ENCODE data around the gene PCDHB8. TPM values are rescaled to one million over a fixed set of nuclear protein-coding genes. Genes with fewer than 3 reads are reported as not detected.
"Not testable (repeated sequence)": the region's sequence is repeated elsewhere in the genome, so short reads cannot be mapped to it uniquely, and the experiment has no call there.

PCDHB8 gene
- total RNA-seq, 4 donors from 2014 or later = 0.16 to 0.20 TPM; not detected in 2

DNA sequence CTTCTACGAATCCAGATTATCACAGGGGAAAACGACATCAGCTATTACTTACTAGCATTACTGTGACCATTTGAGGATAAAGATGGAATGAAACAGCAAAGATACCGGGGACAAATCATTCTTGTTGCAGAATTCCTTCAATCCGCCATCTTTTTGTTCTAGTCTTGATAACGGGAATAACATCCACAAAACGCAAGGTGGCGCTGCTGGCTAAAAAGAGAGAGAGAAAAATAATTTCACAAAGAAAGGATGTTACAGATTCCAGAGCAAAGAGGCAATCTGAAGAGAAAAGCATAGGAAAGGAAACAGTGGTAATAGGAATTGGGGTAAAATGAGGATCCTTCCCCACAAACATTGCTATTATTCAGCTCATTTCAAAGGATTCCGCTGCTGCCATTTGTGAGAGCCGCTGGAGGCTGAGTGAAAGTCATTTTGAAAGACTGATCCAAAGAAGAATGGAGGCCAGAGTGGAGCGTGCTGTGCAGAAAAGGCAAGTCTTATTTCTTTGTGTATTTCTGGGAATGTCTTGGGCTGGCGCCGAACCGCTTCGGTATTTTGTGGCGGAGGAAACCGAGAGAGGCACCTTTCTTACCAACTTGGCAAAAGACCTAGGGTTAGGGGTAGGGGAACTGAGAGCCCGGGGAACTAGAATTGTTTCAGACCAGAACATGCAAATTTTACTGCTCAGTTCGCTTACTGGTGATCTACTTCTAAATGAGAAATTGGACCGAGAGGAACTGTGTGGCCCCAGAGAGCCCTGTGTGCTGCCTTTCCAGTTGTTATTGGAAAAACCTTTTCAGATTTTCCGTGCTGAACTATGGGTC, 5.0 kb upstream of the PCDHB8 start, which contains the start of gene PCDHB7:
TSS of gene PCDHB7 (plus strand) at position 264 of the 824 bp plus-strand sequence. CDS start at position 456, 192 bp downstream.
- H3K27me3 ChIP-seq = peaks cover 5 to 31% (median 21%) of the 10 kb centered on the region in 3 donors
- peaks cover 0 to 14% (median 7%) of the 10 kb centered on the region in 3 donors for H3K9me3 ChIP-seq
- in situ Hi-C loops (cut with MboI; ENCODE audit: low sequenced_read_pairs in 4 of 4) = no loop called here
- H3K36me3 ChIP-seq = no peaks in the 10 kb centered on the region
- intact Hi-C loops (cut with DNase I; ENCODE audit: low total_unique reads) = no loop called here
- no peaks in the 10 kb centered on the region for H3K4me1 ChIP-seq
- TF ChIP-seq, protein P1, sequence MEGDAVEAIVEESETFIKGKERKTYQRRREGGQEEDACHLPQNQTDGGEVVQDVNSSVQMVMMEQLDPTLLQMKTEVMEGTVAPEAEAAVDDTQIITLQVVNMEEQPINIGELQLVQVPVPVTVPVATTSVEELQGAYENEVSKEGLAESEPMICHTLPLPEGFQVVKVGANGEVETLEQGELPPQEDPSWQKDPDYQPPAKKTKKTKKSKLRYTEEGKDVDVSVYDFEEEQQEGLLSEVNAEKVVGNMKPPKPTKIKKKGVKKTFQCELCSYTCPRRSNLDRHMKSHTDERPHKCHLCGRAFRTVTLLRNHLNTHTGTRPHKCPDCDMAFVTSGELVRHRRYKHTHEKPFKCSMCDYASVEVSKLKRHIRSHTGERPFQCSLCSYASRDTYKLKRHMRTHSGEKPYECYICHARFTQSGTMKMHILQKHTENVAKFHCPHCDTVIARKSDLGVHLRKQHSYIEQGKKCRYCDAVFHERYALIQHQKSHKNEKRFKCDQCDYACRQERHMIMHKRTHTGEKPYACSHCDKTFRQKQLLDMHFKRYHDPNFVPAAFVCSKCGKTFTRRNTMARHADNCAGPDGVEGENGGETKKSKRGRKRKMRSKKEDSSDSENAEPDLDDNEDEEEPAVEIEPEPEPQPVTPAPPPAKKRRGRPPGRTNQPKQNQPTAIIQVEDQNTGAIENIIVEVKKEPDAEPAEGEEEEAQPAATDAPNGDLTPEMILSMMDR (IDR thresholded peaks at IDR 0.05 in 4 of 5, conservative IDR thresholded peaks at IDR 0.05 in 1 of 5) = peak in 1 of 5 experiments; percentile 33
- TF ChIP-seq POLR2A (IDR thresholded peaks at IDR 0.05) = no peak
- DNase-seq (no peak), ATAC-seq (no peak)
- peak within 1 kb of the TSS in 1 of 4 donors; percentile 5 for H3K4me3 ChIP-seq
- H3K27ac ChIP-seq = no peak within 1 kb of the TSS

DNA sequence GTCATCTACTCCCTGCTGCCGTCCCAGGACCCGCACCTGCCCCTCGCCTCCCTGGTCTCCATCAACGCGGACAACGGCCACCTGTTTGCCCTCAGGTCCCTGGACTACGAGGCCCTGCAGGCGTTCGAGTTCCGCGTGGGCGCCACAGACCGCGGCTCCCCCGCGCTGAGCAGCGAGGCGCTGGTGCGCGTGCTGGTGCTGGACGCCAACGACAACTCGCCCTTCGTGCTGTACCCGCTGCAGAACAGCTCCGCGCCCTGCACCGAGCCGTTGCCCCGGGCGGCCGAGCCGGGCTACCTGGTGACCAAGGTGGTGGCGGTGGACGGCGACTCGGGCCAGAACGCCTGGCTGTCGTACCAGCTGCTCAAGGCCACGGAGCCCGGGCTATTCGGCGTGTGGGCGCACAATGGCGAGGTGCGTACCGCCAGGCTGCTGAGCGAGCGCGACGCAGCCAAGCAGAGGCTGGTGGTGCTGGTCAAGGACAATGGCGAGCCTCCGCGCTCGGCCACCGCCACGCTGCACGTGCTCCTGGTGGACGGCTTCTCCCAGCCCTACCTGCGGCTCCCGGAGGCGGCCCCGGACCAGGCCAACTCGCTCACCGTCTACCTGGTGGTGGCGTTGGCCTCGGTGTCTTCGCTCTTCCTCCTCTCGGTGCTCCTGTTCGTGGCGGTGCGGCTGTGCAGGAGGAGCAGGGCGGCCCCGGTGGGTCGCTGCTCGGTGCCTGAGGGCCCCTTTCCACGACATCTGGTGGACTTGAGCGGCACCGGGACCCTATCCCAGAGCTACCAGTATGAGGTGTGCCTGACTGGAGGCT, 3.1 kb upstream of the PCDHB8 start:
- H3K4me3 ChIP-seq; in situ Hi-C loops (cut with MboI; ENCODE audit: low sequenced_read_pairs in 4 of 4); DNase-seq; H3K4me1 ChIP-seq; H3K36me3 ChIP-seq; H3K27ac ChIP-seq; intact Hi-C loops (cut with DNase I; ENCODE audit: low total_unique reads); ATAC-seq: not testable (repeated sequence)
- Histone ChIP-seq H3K9me3 (peaks cover 0 to 22% (median 13%) of the 10 kb centered on the region in 3 donors), H3K27me3 (peaks cover 5 to 46% (median 22%) of the 10 kb centered on the region in 3 donors)

DNA sequence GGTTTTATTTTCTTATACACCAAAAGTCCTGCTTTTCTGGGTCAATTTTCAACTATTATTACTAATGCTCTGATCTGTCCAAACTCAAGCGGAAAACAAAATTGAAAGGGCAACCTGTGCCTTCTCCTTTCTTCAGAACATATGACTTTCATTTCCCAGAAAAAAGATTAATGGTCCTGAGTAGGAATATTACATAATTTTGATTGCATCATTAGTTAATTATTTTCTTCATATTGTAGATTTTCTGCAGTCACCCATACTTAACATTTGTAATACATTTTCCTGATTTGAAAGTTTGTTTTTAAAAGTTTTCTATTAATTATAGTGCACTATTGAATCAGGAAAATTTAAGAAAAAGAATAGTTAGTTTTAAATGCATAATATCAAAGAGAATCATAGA, 1.7 kb upstream of the PCDHB8 start:
- no peak for TF ChIP-seq POLR2A (IDR thresholded peaks at IDR 0.05)
- TF ChIP-seq, protein P1 (IDR thresholded peaks at IDR 0.05 in 4 of 5, conservative IDR thresholded peaks at IDR 0.05 in 1 of 5) = no peak
- no peaks in the 10 kb centered on the region for H3K36me3 ChIP-seq
- no peak for ATAC-seq
- no peak for DNase-seq
- intact Hi-C loops (cut with DNase I; ENCODE audit: low total_unique reads) (no loop called here), in situ Hi-C loops (cut with MboI; ENCODE audit: low sequenced_read_pairs in 4 of 4) (no loop called here)
- no peak overlapping the region for H3K27ac ChIP-seq
- H3K4me3 ChIP-seq = no peak overlapping the region
- H3K9me3 ChIP-seq = peaks cover 0 to 22% (median 13%) of the 10 kb centered on the region in 3 donors
- H3K27me3 ChIP-seq = peaks cover 5 to 50% (median 25%) of the 10 kb centered on the region in 3 donors
- H3K4me1 ChIP-seq = no peaks in the 10 kb centered on the region

DNA sequence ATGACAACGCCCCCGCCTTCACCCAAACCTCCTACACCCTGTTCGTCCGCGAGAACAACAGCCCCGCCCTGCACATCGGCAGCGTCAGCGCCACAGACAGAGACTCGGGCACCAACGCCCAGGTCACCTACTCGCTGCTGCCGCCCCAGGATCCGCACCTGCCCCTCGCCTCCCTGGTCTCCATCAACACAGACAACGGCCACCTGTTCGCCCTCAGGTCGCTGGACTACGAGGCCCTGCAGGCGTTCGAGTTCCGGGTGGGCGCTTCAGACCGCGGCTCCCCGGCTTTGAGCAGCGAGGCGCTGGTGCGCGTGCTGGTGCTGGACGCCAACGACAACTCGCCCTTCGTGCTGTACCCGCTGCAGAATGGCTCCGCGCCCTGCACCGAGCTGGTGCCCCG, 1.8 kb downstream of the PCDHB8 start:
- H3K4me1 ChIP-seq; ATAC-seq; in situ Hi-C loops (cut with MboI; ENCODE audit: low sequenced_read_pairs in 4 of 4); DNase-seq; intact Hi-C loops (cut with DNase I; ENCODE audit: low total_unique reads); H3K36me3 ChIP-seq; H3K4me3 ChIP-seq; H3K27ac ChIP-seq: not testable (repeated sequence)
- H3K27me3 ChIP-seq = peaks cover 5 to 50% (median 25%) of the 10 kb centered on the region in 3 donors
- peaks cover 0 to 18% (median 17%) of the 10 kb centered on the region in 3 donors for H3K9me3 ChIP-seq

DNA sequence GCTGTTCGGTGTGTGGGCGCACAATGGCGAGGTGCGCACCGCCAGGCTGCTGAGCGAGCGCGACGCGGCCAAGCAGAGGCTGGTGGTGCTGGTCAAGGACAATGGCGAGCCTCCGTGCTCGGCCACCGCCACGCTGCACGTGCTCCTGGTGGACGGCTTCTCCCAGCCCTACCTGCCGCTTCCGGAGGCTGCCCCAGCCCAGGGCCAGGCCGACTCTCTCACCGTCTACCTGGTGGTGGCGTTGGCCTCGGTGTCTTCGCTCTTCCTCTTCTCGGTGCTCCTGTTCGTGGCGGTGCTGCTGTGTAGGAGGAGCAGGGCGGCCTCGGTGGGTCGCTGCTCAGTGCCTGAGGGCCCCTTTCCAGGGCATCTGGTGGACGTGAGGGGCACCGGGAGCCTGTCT, 2.3 kb downstream of the PCDHB8 start:
- ATAC-seq; DNase-seq; H3K36me3 ChIP-seq; H3K27ac ChIP-seq; H3K4me3 ChIP-seq; H3K4me1 ChIP-seq; intact Hi-C loops (cut with DNase I; ENCODE audit: low total_unique reads); in situ Hi-C loops (cut with MboI; ENCODE audit: low sequenced_read_pairs in 4 of 4): not testable (repeated sequence)
- Histone ChIP-seq H3K27me3 (peaks cover 2 to 50% (median 27%) of the 10 kb centered on the region in 3 donors), H3K9me3 (peaks cover 0 to 17% (median 15%) of the 10 kb centered on the region in 3 donors)

DNA sequence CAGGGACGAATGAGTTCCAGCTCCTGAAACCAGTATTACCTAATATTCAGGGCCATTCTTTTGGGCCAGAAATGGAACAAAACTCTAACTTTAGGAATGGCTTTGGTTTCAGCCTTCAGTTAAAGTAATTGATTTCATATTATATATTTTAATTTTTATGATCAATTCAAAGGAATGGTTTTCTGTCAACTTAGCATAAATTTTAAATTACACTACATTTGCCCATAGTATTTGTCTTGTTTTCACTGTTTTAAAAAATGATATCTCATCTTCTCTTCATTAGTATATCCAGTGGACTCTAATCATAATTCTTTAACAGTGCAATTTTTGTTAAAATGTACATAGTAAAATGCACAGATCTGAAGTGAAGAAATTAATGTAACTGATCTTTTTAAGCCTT, 2.7 kb downstream of the PCDHB8 start:
- Histone ChIP-seq H3K36me3 (no peaks in the 10 kb centered on the region), H3K27me3 (peaks cover 0 to 48% (median 26%) of the 10 kb centered on the region in 3 donors), H3K9me3 (peaks cover 0 to 17% (median 11%) of the 10 kb centered on the region in 3 donors), H3K4me1 (no peaks in the 10 kb centered on the region), H3K4me3 (no peak overlapping the region), H3K27ac (no peak overlapping the region)
- ATAC-seq (no peak), DNase-seq (no peak)
- intact Hi-C loops (cut with DNase I; ENCODE audit: low total_unique reads) (no loop called here), in situ Hi-C loops (cut with MboI; ENCODE audit: low sequenced_read_pairs in 4 of 4) (no loop called here)
- TF ChIP-seq, protein P1 (IDR thresholded peaks at IDR 0.05 in 4 of 5, conservative IDR thresholded peaks at IDR 0.05 in 1 of 5) = no peak
- no peak for TF ChIP-seq POLR2A (IDR thresholded peaks at IDR 0.05)

Measured in gastrocnemius medialis (tissue), 4 donors.